ENCODE measurements around the gene CRABP1.

DNA sequence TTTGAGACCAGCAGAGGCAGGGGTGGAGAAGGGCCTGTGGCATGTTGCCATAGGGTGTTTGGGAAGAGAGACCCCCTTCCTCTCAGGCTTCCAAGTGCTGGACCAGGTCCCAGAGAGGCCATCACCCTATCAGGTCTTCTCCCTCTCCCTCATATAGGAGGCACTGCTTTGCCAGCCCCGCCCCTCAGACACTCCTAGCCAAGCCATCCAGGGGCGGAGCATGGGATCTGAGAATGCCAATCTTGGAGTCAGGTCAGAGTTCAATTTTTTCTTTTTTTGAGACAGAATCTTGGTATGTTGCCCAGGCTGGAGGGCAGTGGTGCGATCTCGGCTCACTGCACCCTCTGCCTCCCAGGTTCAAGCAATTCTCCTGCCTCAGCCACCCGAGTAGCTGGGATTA is 32.7 kb downstream of the CRABP1 start:
- TF ChIP-seq, protein P1, sequence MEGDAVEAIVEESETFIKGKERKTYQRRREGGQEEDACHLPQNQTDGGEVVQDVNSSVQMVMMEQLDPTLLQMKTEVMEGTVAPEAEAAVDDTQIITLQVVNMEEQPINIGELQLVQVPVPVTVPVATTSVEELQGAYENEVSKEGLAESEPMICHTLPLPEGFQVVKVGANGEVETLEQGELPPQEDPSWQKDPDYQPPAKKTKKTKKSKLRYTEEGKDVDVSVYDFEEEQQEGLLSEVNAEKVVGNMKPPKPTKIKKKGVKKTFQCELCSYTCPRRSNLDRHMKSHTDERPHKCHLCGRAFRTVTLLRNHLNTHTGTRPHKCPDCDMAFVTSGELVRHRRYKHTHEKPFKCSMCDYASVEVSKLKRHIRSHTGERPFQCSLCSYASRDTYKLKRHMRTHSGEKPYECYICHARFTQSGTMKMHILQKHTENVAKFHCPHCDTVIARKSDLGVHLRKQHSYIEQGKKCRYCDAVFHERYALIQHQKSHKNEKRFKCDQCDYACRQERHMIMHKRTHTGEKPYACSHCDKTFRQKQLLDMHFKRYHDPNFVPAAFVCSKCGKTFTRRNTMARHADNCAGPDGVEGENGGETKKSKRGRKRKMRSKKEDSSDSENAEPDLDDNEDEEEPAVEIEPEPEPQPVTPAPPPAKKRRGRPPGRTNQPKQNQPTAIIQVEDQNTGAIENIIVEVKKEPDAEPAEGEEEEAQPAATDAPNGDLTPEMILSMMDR (IDR thresholded peaks at IDR 0.05 in 8 of 11, conservative IDR thresholded peaks at IDR 0.05 in 3 of 11): no peak
- TF ChIP-seq POLR2A (IDR thresholded peaks at IDR 0.05): no peak
- TF ChIP-seq POLR2AphosphoS5 (IDR thresholded peaks at IDR 0.05): no peak

Measured in spleen (tissue), 7 donors.